SK-N-SH (cell line): ENCODE results near the gene ADNP2. TPM values are rescaled to one million over a fixed set of nuclear protein-coding genes. Genes with fewer than 3 reads are reported as not detected.

Source experiments
- CTCF ChIA-PET: fragments of 300-600, 350-600 bp; formaldehyde crosslinking; extraction: SDS; loops from one replicate; lab custom pipeline; 2021; lab: Yijun Ruan, JAX
- POLR2A ChIA-PET: fragments of 350-600 bp; sonication (Branson Sonifier 250); formaldehyde crosslinking; extraction: SDS; loops from one replicate; lab custom pipeline; 2020; ENCODE audit warnings: antibody characterized with exemption, inconsistent platforms; lab: Yijun Ruan, JAX
- DNase-seq: peaks from one replicate; pipeline ENCODE4 v3.0.0; 2012
- H2AFZ ChIP-seq: fragments of 200-600 bp; sonication (generic); 2 replicates; pipeline ENCODE4 v1.8.1; 2016; ENCODE audit warnings: antibody characterized with exemption, mild to moderate bottlenecking, low read depth
- H3F3A ChIP-seq: fragments of 200-600 bp; sonication (generic); replicated peaks from 2 replicates; pipeline ENCODE3; 2016; ENCODE audit warnings: antibody characterized with exemption, mild to moderate bottlenecking; ENCODE audit not compliant: insufficient read depth
- H3K27ac ChIP-seq, 2 experiments: fragments of 200-500 bp in 1 of 2; fragments of 200-600 bp in 1 of 2; sonication (Bioruptor generic) in 1 of 2; sonication (generic), shearing (Covaris generic) in 1 of 2; 2 replicates each; pipeline versions ENCODE4 v1.5.1 to v1.6.1; 2014 to 2016; ENCODE audit warnings: low read depth in 2 of 2, inconsistent platforms in 1 of 2, low read length in 1 of 2, mild to moderate bottlenecking in 1 of 2, mixed read lengths in 1 of 2
- H3K27me3 ChIP-seq: fragments of 200-600 bp; sonication (generic), shearing (Covaris generic); 2 replicates; pipeline ENCODE4 v1.6.1; 2016; ENCODE audit warnings: mixed run types; ENCODE audit not compliant: insufficient read depth
- H3K36me3 ChIP-seq, 2 experiments: fragments of 200-500 bp in 1 of 2; fragments of 200-600 bp in 1 of 2; sonication (Bioruptor generic) in 1 of 2; sonication (generic) in 1 of 2; replicated peaks in 1 of 2; 2 replicates each; pipeline versions ENCODE3 to v1.5.1; 2014 to 2016; ENCODE audit warnings: low read length in 1 of 2, mild to moderate bottlenecking in 1 of 2; ENCODE audit not compliant: insufficient read depth in 2 of 2, control insufficient read depth in 1 of 2
- H3K4me1 ChIP-seq, 2 experiments: fragments of 200-500 bp in 1 of 2; fragments of 200-600 bp in 1 of 2; sonication (Bioruptor generic) in 1 of 2; sonication (generic), shearing (Covaris generic) in 1 of 2; 2 replicates each; pipeline versions ENCODE4 v1.5.1 to v1.6.1; 2014 to 2016; ENCODE audit warnings: low read depth in 1 of 2, low read length in 1 of 2, mixed run types in 1 of 2; ENCODE audit not compliant: insufficient read depth in 2 of 2, control insufficient read depth in 1 of 2
- H3K4me2 ChIP-seq: fragments of 200-600 bp; sonication (generic), shearing (Covaris generic); 2 replicates; pipeline ENCODE4 v1.6.1; 2017; ENCODE audit warnings: mixed run types
- H3K4me3 ChIP-seq, 2 experiments: fragments of 200-500 bp in 1 of 2; fragments of 200-600 bp in 1 of 2; sonication (Bioruptor generic) in 1 of 2; sonication (generic), shearing (Covaris generic) in 1 of 2; 2 replicates each; pipeline versions ENCODE4 v1.5.1 to v1.8.1; 2014 to 2016; ENCODE audit warnings: low read depth in 2 of 2, inconsistent platforms in 1 of 2, low read length in 1 of 2, mild to moderate bottlenecking in 1 of 2, mixed read lengths in 1 of 2, moderate library complexity in 1 of 2
- H3K79me2 ChIP-seq: fragments of 200-600 bp; sonication (generic); 2 replicates; pipeline ENCODE4 v1.8.1; 2017; ENCODE audit warnings: mild to moderate bottlenecking; ENCODE audit not compliant: insufficient read depth
- H3K9ac ChIP-seq: fragments of 200-600 bp; sonication (generic); 2 replicates; pipeline ENCODE4 v1.6.1; 2017; ENCODE audit warnings: mixed run types
- H3K9me2 ChIP-seq: fragments of 200-600 bp; sonication (generic); 2 replicates; pipeline ENCODE4 v1.6.1; 2017; ENCODE audit warnings: mixed run types
- H3K9me3 ChIP-seq: fragments of 200-600 bp; sonication (generic); 2 replicates; pipeline ENCODE4 v1.6.1; 2017; ENCODE audit warnings: mixed run types, mild to moderate bottlenecking, moderate library complexity
- H4K20me1 ChIP-seq: fragments of 200-600 bp; sonication (generic); 2 replicates; pipeline ENCODE4 v1.6.1; 2017; ENCODE audit warnings: mild to moderate bottlenecking, mixed run types; ENCODE audit not compliant: insufficient read depth
- CHD2 ChIP-seq: fragments of 150-350 bp; IDR thresholded peaks from 2 replicates; pipeline ENCODE4 v1.6.1; 2018; ENCODE audit warnings: low read length; ENCODE audit not compliant: partially characterized antibody
- EP300 ChIP-seq, 2 experiments: IDR thresholded peaks; 2 replicates each; pipeline versions ENCODE4 v1.4.0 to v1.6.1; 2012; ENCODE audit warnings: borderline replicate concordance in 1 of 2, low read depth in 1 of 2, low read length in 1 of 2
- FOXJ3 ChIP-seq: sonication (generic); formaldehyde crosslinking; IDR thresholded peaks from 2 replicates; pipeline ENCODE4 v1.5.1; 2020; ENCODE audit warnings: mild to moderate bottlenecking, missing genetic modification reagents
- GATA2 ChIP-seq: sonication (generic); formaldehyde crosslinking; IDR thresholded peaks from 2 replicates; pipeline ENCODE4 v1.5.0; 2020; ENCODE audit warnings: mild to moderate bottlenecking, missing genetic modification reagents
- NFIC ChIP-seq: IDR thresholded peaks from 2 replicates; pipeline ENCODE4 v1.4.0; 2012; ENCODE audit warnings: borderline replicate concordance
- NRF1 ChIP-seq: IDR thresholded peaks from 2 replicates; pipeline ENCODE4 v1.6.1; 2012; ENCODE audit warnings: low read depth, mild to moderate bottlenecking, low read length
- POLR2AphosphoS5 ChIP-seq: IDR thresholded peaks from 2 replicates; pipeline ENCODE4 v1.6.1; 2012; ENCODE audit warnings: low read depth, low read length
- RAD21 ChIP-seq: IDR thresholded peaks from 2 replicates; pipeline ENCODE4 v1.6.1; 2012; ENCODE audit warnings: mild to moderate bottlenecking, low read length
- RCOR1 ChIP-seq: fragments of 150-350 bp; IDR thresholded peaks from 2 replicates; pipeline ENCODE4 v1.6.1; 2017; ENCODE audit warnings: antibody characterized with exemption, low read length
- RFX5 ChIP-seq: IDR thresholded peaks from 2 replicates; pipeline ENCODE4 v1.6.1; 2012; ENCODE audit warnings: mild to moderate bottlenecking, improper control_type of control experiment, low read length
- SIN3A ChIP-seq: IDR thresholded peaks from 2 replicates; pipeline ENCODE4 v1.6.1; 2012; ENCODE audit warnings: low read depth, mild to moderate bottlenecking, low read length, moderate library complexity, borderline replicate concordance
- TAF1 ChIP-seq: IDR thresholded peaks from 2 replicates; pipeline ENCODE4 v1.6.1; 2012; ENCODE audit warnings: low read depth, mild to moderate bottlenecking, low read length, moderate library complexity, borderline replicate concordance
- TEAD4 ChIP-seq: IDR thresholded peaks from 2 replicates; pipeline ENCODE4 v1.4.0; 2012; ENCODE audit warnings: mild to moderate bottlenecking, borderline replicate concordance; ENCODE audit not compliant: insufficient read depth
- YY1 ChIP-seq: IDR thresholded peaks from 2 replicates; pipeline ENCODE4 v1.4.0; 2012; ENCODE audit warnings: low read depth, mild to moderate bottlenecking
- WGBS: methylation state at CpG from one replicate; pipeline ENCODE4 v1.1.6; 2017; ENCODE audit warnings: low lambda C conversion rate; 5-methylcytosine and 5-hydroxymethylcytosine counted together
- polyA plus RNA-seq, 3 experiments: library from polyadenylated mRNA; depleted of rRNA; stranded (reverse); fragments of >200 nt; gene quantifications; 2 replicates each; pipeline ENCODE4 v1.2.3, GENCODE V29; 2012
- TF ChIP-seq, protein P1 (sequence below): fragments of 150-350 bp; IDR thresholded peaks from 2 replicates; pipeline ENCODE4 v1.6.1; 2016; ENCODE audit warnings: mild to moderate bottlenecking, low read depth, low read length
- TF ChIP-seq, protein P2 (sequence below): IDR thresholded peaks from 2 replicates; pipeline ENCODE4 v1.6.1; 2012; ENCODE audit warnings: mild to moderate bottlenecking, low read depth, low read length, moderate library complexity

ADNP2 gene
- polyA plus RNA-seq, 1 of the 3 experiments (the other 2 are of a cell fraction), result 4.3 TPM

DNA sequence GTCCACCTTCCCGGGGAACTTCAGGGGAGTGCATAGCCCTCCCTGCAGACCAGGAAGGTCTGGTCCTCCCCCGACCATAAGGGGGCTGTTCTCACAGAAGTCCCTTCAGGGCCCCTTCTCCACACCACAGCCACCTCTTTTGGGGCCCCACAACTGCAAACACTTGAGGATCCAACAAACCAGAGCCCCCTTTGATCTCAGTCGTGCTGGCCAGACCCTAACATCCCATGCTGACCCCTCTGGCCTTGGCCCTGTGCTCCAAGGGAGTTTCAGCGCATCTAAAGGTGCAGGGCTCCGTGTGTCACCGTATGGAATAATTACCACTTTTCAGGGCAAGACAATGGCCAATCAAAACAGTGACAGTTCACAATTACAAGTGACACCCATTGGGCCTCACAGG lies 57.7 kb downstream of the ADNP2 start:
- Histone ChIP-seq H3K79me2 (no peaks in the 10 kb centered on the region), H3K27me3 (no peaks in the 10 kb centered on the region), H3K9me3 (no peaks in the 10 kb centered on the region), H3K4me2 (no peak overlapping the region), H3K4me3 (no peak overlapping the region), H3K9ac (no peak overlapping the region), H3K4me1 (peaks cover 0 to 3% of the 10 kb centered on the region in 2 experiments; a peak in 1 of 4 replicates), H3F3A (no peaks in the 10 kb centered on the region), H3K36me3 (no peaks in the 10 kb centered on the region), H3K27ac (no peak overlapping the region), H4K20me1 (no peaks in the 10 kb centered on the region), H3K9me2 (no peaks in the 10 kb centered on the region), H2AFZ (no peak overlapping the region)
- DNase-seq, result no peak
- WGBS, result 65% methylated on average over 5 of the region's 6 CpGs
- TF ChIP-seq, protein P1, sequence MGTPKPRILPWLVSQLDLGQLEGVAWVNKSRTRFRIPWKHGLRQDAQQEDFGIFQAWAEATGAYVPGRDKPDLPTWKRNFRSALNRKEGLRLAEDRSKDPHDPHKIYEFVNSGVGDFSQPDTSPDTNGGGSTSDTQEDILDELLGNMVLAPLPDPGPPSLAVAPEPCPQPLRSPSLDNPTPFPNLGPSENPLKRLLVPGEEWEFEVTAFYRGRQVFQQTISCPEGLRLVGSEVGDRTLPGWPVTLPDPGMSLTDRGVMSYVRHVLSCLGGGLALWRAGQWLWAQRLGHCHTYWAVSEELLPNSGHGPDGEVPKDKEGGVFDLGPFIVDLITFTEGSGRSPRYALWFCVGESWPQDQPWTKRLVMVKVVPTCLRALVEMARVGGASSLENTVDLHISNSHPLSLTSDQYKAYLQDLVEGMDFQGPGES, result no peak
- TF ChIP-seq RFX5 (no peak), SIN3A (no peak), EP300 (IDR thresholded peaks at IDR 0.05; ENCODE audit: borderline replicate concordance in 1 of 2, low read depth in 1 of 2, low read length in 1 of 2) (no peak), FOXJ3 (no peak), NRF1 (no peak), TEAD4 (no peak), RAD21 (no peak), CHD2 (no peak), TAF1 (no peak), POLR2AphosphoS5 (no peak), YY1 (no peak), NFIC (no peak), RCOR1 (no peak), GATA2 (CRISPR knock-in tag) (no peak)
- TF ChIP-seq, protein P2, sequence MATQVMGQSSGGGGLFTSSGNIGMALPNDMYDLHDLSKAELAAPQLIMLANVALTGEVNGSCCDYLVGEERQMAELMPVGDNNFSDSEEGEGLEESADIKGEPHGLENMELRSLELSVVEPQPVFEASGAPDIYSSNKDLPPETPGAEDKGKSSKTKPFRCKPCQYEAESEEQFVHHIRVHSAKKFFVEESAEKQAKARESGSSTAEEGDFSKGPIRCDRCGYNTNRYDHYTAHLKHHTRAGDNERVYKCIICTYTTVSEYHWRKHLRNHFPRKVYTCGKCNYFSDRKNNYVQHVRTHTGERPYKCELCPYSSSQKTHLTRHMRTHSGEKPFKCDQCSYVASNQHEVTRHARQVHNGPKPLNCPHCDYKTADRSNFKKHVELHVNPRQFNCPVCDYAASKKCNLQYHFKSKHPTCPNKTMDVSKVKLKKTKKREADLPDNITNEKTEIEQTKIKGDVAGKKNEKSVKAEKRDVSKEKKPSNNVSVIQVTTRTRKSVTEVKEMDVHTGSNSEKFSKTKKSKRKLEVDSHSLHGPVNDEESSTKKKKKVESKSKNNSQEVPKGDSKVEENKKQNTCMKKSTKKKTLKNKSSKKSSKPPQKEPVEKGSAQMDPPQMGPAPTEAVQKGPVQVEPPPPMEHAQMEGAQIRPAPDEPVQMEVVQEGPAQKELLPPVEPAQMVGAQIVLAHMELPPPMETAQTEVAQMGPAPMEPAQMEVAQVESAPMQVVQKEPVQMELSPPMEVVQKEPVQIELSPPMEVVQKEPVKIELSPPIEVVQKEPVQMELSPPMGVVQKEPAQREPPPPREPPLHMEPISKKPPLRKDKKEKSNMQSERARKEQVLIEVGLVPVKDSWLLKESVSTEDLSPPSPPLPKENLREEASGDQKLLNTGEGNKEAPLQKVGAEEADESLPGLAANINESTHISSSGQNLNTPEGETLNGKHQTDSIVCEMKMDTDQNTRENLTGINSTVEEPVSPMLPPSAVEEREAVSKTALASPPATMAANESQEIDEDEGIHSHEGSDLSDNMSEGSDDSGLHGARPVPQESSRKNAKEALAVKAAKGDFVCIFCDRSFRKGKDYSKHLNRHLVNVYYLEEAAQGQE, result no peak
- ChIA-PET POLR2A (no interaction called here), CTCF (interaction anchor here (3.3 kb wide), 1 partner anchor 9 kb away, joined by 16 read pairs; no protein-coding TSS in a partner anchor)
